GM18520 (cell line): ENCODE data around the gene OR5K4.

Source experiments
- ATAC-seq: cut with Tn5 transposase; IDR thresholded peaks from one replicate; pipeline ENCODE4 v1.9.1; 2021; ENCODE audit not compliant: unreplicated experiment

Gene OR5K4, protein sequence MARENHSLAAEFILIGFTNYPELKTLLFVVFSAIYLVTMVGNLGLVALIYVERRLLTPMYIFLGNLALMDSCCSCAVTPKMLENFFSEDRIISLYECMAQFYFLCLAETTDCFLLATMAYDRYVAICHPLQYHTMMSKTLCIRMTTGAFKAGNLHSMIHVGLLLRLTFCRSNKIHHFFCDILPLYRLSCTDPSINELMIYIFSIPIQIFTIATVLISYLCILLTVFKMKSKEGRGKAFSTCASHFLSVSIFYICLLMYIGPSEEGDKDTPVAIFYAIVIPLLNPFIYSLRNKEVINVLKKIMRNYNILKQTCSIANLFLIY

DNA sequence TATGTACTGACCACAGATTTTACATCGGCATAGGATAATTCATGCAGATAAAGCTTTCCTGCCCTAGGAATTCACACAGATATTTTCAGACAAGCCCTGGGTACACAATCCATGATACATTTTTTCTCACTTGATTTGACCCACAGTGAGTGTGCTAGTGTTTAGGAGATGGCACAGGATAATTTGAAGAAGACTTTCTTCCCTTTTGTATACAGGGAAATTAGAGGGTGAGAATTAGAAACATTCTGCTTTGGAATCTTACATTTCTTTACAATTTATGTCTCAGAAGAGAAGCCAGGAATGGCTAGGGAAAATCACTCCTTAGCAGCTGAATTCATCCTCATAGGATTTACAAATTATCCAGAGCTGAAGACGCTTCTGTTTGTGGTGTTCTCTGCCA is at the start of gene OR5K4:
TSS of gene OR5K4 (plus strand) at position 301 of the 400 bp plus-strand sequence. CDS start at position 301, 0 bp downstream.
- no peak for ATAC-seq

GRCh38 chr3:98322101-98322500 is 31.6 kb upstream of the OR5K4 start:
- peak; percentile 31 for ATAC-seq

DNA sequence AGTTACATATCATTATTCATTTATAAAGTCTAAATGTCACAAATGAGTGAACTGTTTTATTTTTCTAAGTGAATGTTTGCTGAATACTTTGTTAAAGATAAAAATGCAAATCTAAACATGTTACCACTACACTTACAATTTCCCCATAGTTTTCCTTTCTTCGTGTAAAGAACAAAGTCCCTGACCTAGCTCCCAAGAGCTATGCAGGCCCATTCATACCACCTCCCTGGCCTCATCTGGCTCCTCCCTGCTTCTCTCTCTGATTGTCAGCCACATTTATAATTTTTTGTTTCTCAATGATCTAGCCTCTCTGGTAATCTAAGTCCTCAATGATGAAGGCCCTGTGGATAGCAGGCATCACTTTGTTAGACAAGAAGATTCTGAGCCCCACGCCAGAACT is 31.0 kb upstream of the OR5K4 start:
- ATAC-seq = no peak

- no peak for ATAC-seq
Measured at GRCh38 chr3:98323425-98323824, 30.2 kb upstream of the OR5K4 start.

DNA sequence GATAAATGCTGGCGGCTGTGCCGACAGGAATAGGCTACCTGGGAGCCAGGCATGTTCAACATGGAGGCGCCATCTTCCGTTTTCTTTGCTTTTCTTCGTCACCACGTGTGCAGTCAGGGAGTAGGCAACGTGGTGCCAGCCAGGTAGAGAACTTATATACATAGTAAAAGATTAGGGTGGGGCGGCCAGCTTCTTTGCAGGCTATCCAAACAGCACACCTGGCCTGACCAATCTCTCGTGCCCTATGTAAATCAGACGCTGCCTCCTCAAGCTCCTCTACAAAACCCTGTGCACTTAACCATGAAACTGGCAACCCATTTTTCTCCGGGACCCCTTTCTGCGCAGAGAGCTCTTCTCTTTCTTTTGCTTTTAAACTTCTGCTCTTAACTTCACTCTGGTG is 28.6 kb upstream of the OR5K4 start:
- no peak for ATAC-seq

GRCh38 chr3:98326105-98326893 is 27.4 kb upstream of the OR5K4 start:
- no peak for ATAC-seq

- peak; percentile 59 for ATAC-seq
Measured at GRCh38 chr3:98326945-98327344, 26.7 kb upstream of the OR5K4 start.

DNA sequence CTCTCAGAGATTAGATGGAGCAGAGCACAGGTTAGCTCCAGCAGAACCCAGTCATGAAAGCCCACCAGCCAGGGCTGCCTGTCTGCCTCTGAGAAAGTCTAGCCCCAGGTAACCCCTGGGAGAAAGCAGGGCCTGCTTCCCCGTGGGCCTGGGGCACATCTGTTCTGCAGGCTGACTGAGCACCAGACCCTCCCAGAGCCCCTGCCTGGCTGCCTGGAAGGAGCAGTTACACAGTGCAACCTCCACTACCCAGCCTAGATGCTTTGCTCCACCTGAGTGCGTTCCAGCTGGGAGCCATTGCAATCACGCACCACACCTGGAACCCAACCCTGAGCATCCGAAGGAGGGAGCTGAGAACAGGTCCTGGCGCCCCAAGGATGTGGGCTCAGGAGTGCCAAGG is 24.7 kb upstream of the OR5K4 start:
- ATAC-seq = no peak

GRCh38 chr3:98329392-98330124 is 24.1 kb upstream of the OR5K4 start:
- ATAC-seq = peak; percentile 46

DNA sequence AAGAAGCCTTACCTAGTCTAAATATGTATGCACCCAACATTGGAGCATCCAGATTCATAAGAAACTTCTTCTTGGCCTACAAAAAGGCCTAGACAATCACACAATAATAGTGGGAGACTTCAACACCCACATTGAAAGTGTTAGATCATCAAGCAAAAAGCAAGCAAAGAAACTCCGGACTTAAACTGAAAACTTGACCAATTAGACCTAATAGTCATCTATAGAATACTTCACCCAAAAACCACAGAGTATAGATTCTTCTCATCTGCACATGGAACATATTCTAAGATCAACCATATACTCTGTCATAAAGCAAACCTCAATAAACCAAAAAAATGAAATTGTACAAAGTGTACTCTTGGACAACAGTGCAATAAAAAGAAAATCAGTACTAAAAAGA is 22.3 kb upstream of the OR5K4 start:
- ATAC-seq = no peak

DNA sequence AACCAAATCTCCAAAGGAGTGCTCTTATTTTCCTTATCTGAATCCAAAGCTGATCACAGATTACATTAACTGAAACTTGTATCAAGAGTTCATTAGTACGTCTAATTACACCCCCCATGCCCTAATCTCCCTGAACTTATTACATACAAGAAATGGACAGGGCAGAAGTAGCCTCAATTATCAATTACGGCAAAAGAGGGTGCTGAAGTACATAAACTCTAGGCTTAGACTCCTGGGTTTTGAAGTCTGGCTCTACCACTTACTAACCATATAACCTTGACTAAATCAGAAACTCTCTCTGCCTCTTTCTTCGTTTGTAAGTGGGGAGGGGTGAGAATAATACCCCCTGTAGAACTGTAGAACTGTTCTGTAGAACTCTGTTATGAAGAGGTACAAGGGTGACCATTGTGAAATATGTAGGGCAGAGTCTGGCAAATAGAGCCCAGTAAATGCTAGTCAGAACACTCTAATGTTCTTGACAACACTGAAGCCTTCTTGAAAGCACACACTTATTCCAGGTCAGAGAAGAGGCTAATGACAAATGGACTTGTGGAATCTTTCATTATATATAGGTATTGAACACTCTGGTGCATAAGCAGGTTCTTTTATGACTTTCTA is 19.6 kb upstream of the OR5K4 start:
- no peak for ATAC-seq

DNA sequence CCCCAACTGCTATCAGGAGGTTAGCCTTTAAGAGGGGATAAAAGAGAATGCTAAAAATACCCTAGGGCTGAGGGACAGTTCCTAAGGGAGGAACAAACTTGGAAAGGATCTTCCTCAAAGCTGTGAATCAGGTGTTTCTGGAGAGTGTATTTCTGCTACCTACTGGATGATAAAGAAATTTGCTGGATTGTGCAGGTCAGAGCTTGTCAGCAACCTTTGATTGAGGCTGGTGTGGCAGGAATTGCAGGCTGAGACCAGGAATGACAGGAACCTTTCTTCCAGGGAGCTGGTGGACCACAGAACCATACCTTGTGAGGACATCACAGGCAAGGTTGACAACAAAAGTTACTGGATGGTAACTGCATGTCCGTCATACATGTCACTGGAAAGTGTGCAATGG is 14.6 kb upstream of the OR5K4 start:
- no peak for ATAC-seq

DNA sequence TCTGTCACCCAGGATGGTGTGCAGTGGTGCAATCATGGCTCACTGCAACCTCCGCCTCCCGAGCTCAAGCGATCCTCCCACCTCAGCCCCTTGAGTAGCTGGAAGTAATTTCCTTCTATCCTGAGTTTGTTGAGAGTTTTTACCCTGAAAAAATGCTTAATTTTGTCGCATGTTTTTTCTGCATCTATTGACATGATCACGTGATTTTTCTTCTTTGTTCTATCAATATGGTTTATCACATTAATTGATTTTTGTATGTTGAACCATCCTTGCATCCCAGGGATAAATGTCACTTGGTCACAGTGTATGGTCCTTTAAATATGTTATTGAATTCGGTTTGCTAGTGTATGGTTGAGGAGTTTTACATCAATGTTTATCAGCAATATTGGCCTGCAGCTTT is 11.9 kb upstream of the OR5K4 start:
- ATAC-seq = no peak

DNA sequence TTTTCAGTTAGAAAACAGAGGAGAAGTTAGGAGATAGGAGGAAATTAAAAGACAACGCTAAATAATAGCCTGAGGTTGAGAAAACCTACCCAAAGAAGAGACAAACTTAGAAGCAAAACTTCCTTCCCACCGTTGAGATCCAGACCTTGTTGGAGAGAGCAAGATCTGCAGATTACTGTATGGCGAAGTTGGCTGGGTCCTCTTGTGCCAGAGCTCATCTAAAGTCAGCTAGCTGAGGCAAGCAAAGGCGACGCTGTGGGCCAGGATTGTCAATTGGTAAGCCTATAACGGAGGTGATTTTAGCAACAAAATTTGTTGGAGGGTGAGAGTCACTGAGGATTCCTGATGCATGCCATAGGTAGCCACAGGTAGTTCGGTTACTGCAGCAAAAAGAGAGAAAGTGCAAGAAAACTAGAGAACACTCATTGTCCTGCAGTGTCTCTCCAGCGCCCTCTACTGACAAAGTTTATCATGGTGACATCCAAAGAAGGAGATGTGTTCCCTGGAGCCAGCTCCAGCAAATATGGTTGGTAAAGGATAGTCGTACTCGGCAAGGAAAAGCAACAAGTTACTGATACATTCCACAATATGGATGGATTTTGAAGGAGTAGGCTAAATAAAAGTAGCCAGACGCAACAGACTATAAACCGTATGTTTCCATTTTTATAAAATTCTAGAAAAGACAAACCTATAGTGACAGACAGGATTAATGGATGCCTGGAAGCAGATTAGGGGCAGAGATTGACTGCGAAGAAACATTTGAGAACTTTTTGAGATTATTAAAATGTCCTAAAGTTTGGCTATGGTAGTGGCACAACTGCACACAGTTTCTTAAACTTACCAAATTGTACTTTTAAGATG is 9.8 kb upstream of the OR5K4 start:
- ATAC-seq = no peak

DNA sequence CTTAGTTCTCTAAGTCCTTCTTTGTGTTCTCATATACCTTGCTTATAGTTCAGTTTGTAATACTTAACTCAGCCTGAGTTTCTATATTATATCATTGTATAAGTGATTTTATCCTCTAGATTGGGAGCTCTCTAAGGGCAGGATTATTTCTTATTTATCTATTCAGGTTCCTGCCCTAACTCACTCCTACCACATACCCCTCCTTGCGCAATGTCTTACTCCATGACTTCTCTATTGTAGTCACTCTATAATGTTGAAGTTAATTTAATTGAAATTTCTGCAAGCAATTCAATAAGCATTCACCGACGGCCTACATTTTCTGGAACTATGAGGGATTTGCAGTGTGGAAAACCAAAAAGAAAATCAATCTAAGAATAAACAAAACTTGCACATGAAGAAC is 3.6 kb upstream of the OR5K4 start:
- ATAC-seq = no peak

DNA sequence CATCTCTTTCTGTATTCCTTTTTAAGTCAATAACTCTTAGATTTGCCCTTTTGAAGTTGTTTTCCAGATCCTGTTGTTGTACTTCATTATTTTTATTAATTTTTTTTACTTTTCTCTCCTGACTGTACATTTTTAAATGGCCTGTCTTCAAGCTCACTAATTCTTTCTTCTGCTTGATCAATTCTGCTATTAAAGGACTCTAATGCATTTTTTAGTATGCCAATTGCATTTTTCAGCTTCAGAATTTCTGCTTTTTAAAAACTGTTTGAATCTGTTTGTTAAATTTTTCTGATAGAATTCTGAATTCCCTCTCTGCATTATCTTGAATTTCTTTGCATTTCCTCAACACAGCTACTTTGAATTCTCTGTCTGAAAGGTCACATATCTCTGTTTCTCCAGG is 5.6 kb downstream of the OR5K4 start:
- no peak for ATAC-seq

DNA sequence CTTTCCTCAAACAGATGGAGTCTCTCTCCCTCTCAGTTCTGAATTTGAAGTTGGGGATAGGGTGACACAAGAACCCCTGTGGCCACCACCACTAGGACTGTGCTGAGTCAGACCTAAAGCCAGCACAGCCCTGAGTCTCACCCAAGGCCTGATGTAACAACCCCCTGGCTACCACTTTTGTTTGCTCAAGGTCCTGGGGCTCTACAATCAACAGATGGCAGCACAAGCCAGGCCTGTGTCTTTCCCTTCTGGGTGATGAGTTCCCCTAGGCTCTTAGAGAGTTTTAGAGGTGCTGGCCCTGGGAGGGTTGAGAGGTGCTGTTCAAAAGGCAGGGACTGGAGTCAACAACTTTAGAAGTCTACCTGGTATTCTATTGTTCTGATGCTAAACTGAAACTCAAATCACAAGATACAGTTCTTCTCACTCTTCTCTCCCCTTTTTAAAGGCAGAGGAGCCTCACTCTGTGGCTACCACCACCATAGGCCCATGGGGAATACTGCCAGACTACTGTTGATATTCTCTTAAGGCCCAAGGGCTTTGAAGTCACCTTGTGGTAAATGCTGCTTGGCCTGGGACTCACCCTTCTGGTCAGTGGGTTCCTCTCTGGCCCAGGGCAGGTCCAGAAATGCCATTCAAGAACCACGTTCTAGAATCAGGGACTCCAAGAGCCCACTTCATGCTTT is 6.5 kb downstream of the OR5K4 start:
- peak; percentile 46 for ATAC-seq

- ATAC-seq = no peak
Measured at GRCh38 chr3:98360681-98361080, 7.0 kb downstream of the OR5K4 start.

DNA sequence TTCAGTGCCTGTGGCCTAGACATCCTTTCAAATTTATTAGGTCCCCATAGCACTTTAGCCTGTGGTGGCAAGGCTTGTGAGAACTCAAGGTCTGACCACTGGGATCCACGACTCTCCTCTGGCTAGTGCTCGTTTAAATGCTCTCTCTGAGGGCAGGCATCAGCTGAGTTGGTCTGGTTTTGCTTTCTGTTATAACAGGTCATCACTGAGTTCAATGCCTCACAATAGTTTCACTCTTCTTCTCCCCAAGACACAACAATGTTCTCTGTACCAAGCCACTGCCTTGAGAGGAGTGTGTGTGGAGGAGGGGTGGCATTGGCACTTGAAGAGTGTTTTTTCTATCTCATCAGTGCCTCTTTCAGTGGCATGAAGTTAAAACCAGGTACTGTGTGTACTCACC is 7.6 kb downstream of the OR5K4 start:
- peak; percentile 71 for ATAC-seq
